Measurements from ENCODE around the gene NRG3.

Gene NRG3

DNA sequence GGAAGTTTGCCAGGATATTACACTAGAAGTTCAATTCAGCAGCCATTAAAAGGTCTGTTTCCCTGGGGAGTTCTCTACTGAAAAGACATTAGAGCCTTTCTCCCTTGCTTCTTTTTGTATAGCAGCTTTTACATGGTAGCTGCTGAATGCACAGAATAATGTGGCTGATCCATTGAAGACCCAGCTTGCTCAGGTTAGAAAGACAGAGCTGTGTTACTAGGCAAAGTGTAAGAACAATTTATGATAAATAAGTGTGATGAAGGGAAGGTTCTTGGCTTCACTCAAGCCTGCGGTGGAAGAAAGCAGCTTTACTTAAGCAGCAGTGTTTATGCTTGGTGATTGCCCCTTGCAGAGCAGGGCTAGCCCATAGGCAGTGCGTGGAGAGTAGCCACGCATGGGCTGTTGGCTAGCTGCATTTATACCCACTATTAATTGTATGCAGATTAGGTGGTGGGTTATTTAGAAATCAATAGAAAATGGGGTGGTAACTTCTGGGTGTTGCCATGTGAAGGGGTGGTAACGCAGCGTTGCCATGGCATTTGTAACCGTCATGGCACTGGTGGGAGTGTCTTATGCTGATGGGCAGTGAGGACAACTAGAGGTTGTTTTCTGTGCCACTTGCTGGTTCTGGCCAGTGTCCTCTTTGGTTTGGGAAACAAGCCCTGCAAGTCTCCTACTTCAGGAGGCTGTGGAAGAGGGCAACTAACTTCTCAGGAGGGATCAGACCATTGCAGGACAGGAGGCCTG is 942.9 kb downstream of the NRG3 start:
- no peak for DNase-seq (ENCODE audit: low read depth in 2 of 2)

DNA sequence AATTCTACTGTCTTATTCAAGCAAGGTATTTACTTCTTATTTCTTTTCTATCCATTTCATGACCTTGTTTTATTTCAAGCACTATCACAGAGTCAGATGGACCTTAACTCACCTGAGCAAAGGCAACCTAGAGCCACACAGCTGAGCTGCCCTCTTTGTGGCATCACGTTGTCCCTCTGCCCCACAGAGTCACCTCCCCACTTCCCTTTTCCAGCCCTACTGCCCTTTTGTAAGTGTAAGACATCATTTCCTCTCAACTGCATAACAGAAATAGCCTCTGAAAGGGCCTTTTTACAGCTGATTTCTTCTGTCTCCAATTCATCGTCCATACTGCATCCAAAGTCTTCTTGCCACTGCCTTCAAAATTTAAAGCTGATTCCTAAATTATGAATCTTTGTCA is 946.0 kb downstream of the NRG3 start:
- no peak for DNase-seq (ENCODE audit: low read depth in 2 of 2)

DNA sequence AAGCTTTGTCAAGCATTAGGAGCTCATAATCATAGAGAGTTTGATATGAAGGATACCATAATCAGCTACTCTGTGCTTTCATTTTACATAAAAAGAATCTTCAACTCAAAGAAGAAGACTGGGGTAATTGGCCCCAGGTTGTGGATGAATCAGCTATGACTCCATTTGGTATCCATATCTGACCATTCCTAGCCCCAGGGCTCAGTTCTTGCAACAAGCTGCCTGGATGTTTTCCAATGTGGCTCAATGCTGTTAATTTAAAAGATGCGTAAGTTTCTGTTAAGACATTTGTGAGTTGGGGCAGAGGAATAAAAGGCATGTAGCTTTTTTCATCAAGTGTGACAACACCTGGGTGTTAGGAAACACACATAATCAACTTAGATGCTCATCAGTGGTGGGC is 951.1 kb downstream of the NRG3 start:
- DNase-seq (ENCODE audit: low read depth in 2 of 2) = no peak

DNA sequence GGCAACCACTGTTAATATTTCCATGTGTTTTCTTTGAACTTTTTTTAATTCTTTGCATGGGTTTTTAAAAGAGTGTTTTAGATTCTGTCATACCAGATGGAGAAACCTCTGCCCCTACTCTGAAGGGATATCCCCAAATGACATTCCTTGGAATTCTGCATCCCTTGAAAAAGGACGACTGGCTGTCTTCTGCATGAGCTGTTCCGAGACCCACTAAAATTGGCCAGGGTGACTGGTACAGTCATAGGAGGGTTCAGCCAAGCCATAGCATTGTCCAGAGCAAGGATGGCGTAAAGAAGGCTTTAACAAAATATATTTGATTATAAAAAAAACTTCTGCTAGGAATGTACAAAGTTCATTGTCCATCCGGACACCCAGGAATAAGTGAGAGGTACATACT is 952.9 kb downstream of the NRG3 start:
- DNase-seq (ENCODE audit: low read depth in 2 of 2) = no peak

DNA sequence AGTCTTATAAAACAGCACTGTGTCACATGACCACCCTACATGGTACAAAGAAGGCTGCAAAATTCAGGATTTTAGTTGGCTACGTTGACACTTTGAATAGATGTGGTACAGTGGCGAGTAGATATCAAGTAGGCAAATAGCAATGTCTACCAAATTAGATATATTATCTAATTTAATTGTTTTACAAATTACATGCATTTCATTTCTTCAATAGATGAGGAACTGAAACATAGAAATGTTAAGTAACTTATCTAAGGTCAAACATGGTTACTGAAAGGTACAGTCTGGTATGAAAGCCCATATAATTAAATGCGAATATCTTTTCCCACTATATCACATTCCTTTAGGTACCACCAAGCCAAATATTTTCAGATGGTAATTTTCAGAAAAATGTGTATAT is 972.2 kb downstream of the NRG3 start:
- no peak for DNase-seq (ENCODE audit: low read depth in 2 of 2)

DNA sequence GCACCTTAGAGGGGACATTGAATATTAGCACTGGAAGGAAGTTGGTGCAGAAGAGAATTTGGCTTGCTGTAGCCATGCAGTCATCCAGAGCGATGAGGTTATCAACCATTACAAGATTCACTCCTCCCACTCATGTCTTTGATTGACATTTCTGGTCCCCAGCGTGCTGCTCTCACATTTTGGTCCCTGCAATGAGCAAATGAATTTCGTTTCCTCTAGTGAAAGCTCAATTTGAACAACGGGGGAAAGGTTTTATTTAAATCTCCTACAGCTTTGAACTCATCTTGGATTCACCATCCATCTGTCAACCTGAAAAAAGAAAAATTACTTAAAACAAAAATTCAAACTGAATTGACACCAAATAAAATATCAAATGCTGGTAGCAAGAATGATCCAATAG is 975.2 kb downstream of the NRG3 start:
- DNase-seq (ENCODE audit: low read depth in 2 of 2) = no peak

DNA sequence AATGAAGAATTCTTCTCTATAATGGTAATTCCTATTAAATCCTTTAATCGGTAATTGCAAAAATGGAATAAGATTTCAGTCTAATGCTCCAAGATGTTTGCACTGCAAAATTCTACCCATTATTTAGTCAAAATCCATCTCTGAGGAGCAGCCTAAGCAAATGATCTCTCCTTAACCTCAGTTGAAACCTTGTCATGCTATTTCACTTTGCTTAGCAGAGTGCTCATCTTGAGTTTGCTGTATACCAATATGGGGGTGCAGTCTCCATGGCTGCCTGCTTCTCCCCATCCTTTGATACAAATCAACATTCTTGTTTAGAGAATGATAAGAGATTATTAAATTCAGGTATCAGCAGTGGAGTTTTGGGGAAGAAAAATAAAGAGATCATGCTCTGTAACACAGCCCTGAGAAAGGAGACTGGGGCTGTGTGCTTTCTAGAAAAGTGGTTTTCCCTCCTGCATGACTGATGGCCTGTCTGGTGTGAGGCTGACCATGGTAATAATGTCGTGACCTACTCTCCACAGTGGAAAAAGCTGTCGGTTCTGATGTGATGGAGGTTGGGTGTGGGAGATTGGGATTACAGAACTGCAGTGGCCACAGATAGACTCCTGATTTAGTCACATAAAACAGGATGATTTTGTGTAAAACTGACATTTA is 982.1 kb downstream of the NRG3 start:
- no peak for DNase-seq (ENCODE audit: low read depth in 2 of 2)

DNA sequence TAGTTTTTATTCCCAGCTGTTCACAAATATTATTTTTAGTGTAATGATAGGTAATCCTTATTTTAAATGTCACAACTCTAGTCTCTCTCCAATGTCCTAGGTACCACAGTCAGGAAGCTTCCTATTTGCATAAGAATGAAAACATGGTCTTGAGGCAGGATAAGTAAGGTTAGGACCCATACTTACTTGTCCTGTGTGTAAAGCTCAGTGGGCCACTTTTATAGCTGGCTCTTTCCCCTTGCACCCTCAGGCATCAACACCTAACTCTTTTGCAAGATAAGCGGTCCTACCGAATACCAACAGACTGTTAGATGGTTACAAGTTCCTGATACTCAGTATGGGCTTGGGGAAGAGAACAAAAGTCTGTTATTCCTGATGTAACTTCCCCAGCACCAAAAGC is 986.9 kb downstream of the NRG3 start:
- no peak for DNase-seq (ENCODE audit: low read depth in 2 of 2)

DNA sequence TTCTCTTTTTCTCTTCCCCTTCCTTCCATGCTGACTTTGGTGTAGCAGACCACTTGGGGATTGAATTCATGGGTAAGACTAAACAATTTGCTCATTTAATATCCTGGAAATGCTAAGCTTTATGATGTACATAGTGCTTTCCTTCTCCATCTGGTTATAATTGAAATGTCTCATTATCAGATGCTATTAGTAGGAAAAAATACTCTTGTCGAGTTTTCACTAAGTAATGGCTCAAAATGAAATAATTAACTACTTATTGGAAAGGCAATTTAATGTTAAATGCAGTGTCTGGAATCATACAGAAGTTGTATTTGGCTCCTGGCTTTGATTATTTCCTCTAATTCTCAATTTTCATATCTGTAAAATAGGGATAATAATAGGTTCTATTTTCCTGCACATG is 990.4 kb downstream of the NRG3 start:
- DNase-seq (ENCODE audit: low read depth in 2 of 2) = no peak

DNA sequence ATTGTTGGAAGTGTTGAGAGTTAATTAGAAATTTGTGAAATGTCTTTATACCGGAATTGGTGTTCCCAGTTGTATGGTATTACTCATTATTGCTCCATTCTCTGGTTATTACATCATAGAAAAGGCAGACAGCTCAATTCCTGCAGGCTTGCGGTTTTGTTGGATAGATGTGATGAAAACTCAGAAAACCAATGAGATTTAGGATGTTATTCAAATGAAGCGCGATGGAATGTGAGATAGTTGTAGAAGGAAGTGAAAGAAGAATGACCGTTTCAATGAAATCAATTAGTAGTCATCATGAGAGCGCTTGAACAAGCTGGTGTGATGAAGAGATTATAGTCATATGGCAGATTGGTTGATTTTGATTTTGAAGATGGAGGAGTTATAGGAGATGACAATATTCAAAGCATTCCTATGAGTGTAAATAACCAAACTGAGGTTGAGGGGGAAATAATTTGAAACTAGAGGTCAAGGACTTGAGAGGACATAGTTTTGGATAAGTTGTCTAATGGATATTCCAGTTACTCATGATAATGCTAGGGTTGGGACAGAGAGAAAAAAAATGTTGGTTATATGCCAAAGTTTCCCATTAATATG is 991.5 kb downstream of the NRG3 start:
- no peak for DNase-seq (ENCODE audit: low read depth in 2 of 2)

DNA sequence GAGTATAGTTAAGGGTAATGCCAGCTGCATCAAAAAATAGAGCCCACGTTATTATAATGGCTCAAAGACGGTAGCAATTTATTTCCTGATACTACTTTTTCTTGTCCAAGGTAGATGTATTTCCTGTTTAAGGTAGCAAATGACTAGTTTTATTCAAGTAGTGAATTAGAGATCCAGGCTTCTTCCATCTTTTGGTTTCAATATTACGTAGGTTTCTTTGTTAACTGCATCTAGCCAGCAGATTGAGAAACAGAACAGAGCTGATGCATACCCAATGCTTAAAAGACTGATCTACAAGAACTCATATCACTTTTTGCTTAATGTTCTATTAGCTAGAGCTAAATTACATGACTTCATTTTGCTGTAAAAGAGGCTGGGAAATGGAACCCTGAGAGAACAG is 992.1 kb downstream of the NRG3 start:
- no peak for DNase-seq (ENCODE audit: low read depth in 2 of 2)

DNA sequence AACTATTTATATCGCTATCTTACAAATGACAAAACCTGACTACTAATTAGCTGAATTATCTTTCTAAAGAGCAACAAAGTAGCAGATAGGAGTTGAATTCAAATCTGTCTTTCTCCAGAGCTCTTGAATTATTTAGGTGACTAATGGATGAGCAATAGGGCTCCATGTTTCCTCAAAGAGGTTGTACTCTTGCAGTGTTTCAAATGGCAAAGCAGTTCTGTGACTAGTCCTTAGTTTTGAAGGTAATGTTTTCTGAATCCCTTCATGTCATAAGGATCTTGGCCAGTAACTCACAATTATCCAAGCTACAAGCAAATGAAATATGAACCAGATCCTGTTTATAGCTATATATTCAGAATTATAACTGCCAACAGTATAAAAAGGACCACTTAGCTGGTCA is 999.7 kb downstream of the NRG3 start:
- no peak for DNase-seq (ENCODE audit: low read depth in 2 of 2)

DNA sequence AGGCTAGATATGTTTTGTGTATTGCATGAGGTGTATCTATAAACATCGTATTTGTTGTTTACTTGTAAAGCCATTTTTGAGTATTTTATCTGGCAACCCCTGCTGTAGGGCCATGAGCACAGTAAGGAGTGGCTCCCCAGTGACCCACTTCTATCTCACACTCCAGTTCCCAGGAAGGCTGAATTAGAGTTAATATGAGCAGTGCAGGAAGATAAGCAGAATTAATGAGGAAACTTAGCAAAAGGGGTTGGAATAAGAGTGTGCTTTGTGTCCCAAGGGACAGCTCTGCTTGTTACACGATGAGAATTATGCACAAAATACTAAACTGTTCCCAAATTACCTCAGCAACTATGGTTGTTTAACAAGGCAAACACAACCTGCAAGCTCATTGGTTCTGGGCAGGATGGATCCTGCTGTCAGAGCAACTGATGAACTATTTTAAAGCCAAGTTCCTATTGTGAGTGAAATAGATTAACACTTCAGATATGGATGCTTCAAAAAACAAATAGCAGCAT is 1005.8 kb downstream of the NRG3 start:
- DNase-seq (ENCODE audit: low read depth in 2 of 2) = no peak

DNA sequence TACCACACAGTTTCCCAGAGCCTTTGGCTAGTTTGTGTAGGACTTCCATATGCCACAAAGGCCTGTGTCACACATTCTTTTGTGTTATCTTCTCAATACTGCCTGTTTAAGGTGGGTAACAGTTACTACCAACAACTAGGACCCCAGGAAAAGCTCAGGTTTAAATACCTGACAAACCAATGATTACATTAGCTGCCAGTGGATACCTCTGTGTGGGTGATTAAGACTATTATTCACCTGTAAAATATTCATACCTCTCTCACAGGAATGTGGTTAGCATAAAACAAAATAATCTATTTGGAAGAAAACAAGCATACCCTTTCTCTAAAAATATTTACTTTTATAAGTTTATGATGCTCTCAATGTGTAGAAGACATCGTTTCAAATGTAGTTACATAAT is 1007.7 kb downstream of the NRG3 start:
- DNase-seq (ENCODE audit: low read depth in 2 of 2) = no peak

DNA sequence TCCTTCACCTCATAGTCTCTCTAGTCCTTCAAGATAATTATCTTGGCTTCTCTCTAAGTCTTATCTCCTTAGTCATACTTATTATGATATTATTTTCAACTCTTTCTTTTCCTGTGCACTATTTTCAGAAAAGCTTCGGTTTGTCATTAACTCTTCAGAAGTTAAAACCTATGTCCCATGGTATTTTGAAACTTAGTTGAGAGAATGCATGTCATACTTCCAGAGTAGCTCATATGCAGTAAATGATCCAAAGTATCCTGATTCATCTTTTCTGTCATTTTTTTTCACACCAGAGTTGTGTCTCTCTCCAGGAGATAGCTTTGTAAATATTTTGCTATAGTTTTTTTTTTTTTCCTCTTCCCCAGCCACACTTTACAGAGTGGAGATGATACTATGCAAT is 1008.6 kb downstream of the NRG3 start:
- DNase-seq (ENCODE audit: low read depth in 2 of 2) = no peak

DNA sequence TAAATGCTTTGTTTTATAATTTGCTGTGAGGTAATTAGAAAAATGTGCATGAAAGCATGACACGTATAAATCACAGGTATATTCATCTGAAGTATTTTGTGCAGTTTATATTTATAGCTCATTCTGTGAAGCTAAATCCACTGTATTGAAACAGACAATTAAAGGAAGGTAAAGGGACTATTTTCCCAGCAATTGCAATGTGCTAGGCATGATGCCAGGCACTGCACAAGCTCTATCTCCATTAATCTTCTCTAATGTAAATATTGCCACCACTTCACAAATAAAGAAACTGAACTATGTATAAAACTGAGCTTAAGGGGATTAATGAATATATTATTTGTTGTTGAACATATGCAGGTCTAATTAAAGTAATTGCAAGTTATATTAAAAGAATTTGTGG is 1012.5 kb downstream of the NRG3 start:
- DNase-seq (ENCODE audit: low read depth in 2 of 2) = no peak

DNA sequence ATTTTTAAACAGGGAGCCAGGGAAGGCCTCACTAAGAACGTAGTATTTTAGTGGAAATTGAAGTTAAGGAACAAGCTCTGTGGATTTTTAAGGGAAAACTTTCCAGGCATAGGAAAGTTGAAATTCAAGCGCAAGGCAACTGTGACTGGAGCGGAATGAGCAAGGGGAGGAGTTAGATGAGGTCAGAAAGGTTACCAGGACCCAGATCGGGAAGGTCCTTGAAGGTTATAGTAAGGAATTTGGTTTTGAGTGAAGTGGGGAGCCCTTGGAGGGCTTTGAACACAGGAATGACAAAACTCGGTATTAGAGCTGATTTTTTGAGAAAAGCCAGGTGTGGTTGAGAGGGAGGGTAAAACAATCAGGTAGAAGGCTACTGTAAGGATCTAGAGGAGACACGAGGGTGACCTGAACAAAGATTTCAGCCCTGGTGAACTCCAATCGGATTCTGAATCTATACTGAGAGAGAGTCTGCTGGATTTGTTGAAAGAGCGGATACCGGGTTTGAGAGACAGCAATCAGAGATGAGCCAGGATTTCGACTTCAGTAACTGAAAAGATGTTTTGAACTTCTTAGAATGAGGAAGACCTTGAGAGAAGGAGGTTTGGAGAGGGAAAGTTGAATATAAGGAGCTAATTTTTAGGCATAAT is 1013.9 kb downstream of the NRG3 start:
- no peak for DNase-seq (ENCODE audit: low read depth in 2 of 2)

DNA sequence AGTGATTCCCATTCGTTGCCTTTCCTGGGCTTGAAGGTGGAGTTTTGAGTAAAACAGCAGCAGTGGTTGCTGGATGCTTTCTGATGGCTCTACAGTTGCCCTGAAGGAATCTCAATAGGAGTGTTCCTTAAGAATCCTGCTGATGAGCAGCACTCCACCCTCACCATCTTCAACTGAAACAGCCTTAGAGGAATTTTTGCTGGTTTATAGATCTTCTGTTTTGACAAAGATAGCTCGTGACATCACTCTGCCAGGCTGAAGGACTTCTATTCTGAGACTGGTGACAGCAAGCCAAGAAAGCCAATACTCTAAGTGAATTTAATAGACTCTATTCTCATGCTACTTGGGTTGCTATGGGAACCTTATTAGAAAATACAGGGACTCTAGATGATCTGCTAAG is 1014.7 kb downstream of the NRG3 start:
- no peak for DNase-seq (ENCODE audit: low read depth in 2 of 2)

DNA sequence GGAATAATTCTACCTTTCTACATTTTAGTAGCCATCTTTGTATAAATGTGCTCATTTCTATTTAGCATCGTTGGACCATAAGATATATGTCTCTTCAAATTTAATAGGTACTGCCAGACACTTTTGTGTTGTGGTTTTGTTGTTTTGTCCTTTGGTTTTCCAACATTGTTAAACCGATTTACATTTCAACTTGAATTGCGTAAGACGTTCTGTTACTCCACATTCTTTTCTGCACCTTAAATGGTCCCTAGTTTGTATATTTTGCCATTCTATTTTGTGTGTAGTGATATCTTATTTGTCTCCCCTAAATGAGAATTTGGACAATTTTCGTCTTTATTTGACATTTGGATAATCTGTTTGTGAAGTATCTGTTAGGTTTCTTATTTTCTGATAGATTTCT is 1015.6 kb downstream of the NRG3 start:
- no peak for DNase-seq (ENCODE audit: low read depth in 2 of 2)

DNA sequence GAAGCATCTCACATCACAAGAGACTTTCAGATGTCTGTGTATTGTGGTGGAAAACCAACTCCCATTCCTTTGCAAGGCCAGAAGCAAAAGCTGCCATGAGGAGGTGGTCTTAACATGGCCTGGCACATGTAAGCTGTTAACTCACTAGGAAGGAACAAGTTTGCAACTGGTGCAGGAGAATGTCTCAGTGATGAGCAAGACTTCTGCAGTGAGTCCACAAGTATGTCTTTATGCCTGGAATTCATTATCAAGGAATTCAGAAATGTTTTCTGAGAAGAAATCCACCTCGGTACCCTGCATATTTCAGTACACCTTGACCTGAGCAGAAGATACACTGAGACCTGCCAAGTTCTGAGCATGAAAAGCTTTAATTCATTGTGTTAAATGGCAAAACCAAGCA is 1033.1 kb downstream of the NRG3 start:
- no peak for DNase-seq (ENCODE audit: low read depth in 2 of 2)

DNA sequence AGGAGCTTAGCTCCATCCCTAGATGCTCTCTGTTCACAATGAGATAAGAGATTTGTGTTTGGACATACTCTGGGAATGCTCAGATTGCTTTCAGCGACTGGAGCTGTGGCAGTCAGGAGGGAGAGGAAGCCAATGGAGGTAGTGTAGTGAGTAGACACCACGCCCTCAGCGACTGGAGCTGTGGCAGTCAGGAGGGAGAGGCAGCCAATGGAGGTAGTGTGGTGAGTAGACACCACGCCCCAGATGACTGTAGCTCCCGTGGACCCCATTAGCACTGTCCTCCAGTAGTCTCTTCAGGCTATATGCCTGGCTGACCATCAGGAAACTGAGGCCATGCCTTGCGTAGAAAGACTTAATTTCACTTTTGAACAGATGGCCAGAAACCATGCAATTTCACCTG is 1033.8 kb downstream of the NRG3 start:
- no peak for DNase-seq (ENCODE audit: low read depth in 2 of 2)

DNA sequence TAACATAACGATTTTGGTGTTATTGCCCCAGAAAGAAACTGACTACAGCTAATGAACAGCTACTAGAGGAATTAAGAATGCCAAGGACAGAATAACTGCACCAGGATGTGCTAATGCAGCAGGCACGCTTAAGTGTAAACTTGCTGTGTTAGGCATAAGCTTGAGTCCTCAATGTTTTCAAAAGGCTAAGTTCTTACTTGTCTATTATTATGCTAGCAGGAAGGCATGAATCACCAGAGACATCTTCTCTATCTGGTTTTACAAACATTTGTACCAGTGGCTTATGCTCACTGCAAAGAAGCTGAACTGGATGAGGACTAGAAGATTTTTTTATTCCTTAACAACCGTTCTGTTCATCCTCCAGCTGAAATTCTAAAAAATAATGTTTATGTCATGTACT is 1035.3 kb downstream of the NRG3 start:
- DNase-seq (ENCODE audit: low read depth in 2 of 2) = no peak

DNA sequence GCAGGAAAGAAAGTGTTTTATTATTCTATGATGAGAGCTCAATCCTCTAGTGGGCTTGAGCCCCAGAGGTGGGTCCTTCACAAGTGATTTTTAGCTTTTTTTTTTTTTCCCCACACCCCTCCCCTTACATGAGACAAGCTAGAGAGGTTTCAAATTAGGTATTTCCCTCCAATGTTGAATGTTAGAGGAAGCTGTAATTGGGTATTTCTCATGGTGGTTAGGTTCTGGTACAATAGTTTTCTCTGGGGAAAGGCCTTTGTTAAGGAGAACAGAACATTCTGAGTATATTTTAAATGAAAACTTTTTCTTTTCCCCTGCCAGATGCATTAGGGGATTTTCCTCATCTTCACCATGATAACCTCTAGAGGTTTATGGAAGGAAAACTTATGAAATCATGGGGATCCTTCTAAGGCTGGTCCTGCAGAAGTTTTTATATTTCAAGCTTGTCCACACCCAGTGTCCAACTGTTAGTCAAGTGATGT is 1039.7 kb downstream of the NRG3 start:
- no peak for DNase-seq (ENCODE audit: low read depth in 2 of 2)
